HG02852 (cell line): ENCODE measurements around the gene MECP2.

Experiments
- ATAC-seq: cut with Tn5 transposase; IDR thresholded peaks from one replicate; pipeline ENCODE4 v1.9.1; 2021; ENCODE audit warnings: mild to moderate bottlenecking, moderate library complexity; ENCODE audit not compliant: unreplicated experiment

The MECP2 gene

DNA sequence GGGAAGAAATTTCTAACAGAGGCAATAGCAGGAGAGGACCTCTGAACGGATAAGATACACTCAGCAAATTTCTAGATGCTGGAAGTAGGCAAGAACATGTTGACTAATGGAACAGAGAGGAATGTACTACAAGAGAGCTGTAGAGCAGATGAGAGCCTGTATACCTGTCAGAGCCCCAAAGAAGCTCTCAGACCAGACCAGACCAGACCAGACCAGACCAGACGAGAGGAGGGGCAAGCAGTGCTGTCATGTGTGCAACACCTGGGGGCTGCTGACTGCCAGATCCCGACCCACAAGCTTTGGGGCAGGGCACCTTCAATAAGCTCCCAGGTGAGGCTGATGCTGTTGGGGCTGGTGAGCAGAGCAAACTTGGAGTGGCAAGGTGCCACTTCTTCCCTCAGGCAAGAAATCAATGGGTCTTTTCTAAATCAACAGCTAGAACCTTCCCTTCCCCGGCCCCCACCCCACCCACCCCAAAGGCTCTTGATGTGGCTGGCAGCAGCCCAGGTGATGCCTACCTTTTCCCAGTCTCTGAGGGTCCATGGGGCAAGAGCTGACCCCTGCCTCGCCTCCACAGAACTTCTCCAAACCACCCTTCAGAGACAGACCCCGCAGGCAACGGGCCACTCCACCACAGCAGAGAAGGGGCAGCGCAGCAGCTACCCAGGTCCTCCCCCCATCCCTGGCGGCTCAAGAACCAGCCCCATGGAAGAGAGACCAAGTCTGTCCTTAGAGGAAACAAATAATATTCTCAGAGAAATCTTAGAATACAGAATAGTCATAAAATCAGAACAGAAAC, 32.7 kb downstream of the MECP2 start:
- ATAC-seq, result no peak

DNA sequence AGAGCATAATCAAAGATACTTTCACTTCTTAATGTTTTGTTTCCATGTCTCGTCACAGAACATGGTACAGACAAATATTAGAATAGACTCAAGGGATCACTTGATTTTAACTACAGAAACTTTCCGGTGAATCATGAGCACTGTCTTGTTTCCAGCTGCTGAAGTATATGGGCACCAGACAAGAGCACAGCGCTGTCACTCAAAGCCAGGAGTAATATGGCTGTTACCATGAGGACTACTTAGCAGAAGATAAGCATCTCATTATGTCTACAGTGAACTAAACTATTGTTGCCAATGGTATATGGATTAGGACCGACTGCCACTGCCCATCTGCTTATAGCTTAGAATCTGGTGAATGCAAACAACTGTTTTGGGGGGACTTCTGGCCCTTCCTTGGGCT, 34.3 kb downstream of the MECP2 start:
- no peak for ATAC-seq

DNA sequence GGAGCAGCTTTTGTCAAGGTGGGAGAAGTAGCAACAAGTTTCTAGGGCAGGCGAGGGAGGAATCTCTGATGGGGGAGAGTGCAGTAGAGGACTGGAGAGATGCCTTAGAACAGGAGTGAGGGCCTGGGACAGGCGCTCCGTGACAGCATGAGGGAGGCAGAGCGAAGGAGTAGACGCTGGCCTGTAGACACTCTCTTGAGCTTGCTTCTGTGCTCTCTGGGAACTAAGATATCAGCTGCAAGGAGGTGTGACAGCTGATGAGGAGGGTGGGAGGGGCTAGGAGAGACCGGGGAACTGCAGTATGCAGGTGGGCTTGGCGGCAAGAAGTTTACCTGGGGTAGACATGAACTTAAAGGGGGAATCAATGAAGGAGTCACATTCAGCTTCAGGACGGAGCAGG, 35.7 kb downstream of the MECP2 start:
- ATAC-seq, result no peak

DNA sequence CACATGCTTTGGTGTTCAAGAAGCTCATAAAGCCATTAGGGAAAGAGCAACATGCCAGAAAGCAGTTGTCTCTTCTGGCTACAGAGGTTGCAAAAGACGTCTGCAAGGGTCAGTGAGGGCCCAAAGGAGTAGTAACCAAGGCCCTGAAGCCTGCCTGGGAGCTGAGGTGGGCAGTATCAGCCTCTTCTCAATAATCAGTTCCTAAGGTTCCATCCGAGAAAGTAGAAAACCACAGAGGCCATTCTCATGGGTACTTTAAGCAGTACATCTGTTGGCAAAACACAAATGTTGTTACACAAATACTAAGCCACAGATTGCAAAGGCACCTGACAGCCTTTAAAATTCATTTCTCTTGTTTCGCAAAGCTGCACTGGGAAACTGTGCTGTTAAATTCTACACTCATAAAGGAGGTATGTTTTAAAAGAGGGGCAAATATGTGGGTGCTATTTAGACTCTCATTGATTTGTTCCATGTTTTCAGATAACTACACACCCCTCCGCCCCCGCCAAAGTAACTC, 37.7 kb downstream of the MECP2 start:
- no peak for ATAC-seq

DNA sequence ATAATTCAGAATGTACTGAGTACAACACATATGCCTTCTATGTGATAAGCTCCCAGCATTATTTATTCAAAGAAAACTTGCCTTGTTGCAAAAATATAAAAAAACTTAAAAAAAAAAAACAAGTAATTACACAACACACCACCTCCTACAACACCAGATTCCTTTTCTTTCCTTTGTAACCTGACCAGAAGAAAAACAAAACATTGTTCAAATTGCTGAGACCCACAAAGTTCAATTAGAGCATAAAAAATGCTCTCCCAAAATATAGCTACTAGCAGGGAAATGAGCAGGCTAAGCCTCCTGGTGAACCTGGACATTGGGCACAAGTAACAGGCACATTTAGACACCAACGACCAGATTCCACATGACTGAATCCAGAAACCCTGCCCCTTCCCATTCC, 38.3 kb downstream of the MECP2 start:
- ATAC-seq, result no peak

DNA sequence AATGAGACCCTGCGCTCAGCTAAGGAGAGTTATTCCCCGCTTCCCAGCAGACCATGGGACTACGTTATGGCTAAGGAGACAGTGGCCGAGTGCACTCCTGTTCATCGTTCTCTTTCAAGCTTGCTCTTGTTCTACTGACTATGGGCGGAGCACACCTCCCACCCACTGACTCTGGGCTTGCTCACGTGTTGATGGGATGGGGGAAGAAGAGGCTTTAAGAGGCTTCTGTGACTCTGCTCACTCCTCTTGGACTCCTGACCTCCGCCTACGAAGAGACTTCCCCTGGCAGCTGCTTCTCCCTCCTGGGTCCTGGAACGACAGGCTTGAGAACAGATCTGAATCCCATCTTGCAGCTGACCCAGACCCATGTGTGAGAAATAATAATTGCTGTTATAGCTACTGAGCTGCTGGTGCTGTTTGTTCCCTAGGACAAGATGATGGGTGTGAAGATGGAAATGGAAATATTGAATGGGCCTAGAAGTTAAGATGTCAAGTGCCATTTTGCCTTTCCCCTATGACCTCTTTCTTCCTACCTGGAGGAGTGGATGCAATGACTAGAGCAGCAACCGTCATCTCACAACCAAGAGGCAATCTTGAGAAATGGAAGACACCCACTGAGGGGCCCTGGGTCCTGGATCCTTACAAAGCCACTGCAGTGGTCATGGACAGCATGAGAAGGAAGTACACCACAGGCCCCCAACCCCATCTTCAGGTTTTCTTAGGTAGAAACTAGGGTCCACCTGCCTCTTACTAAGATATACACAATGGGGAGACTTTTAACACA, 39.1 kb downstream of the MECP2 start:
- ATAC-seq, result no peak

DNA sequence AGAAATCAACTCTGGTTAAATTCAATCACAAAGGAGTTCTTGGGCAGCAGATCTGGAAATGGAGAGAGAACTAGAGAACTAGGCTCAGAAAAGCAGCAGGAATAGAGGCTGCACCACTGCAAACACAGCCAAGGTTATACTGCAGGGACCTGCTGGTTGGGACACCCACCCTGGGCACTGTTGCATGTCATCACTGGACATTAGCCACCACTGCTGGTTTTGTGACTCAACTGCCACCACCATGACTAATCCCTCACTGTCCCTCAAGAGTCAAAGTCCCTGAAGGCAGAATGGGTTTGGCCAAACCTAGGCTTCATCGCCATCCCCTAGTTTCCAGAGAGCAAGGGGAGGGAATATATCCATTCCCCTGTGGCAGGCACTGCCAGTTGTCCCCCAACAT, 39.7 kb downstream of the MECP2 start:
- ATAC-seq, result no peak

GRCh38 chrX:154056770-154057241, 40.7 kb downstream of the MECP2 start:
- ATAC-seq, result no peak

GRCh38 chrX:154051201-154051810, 46.2 kb downstream of the MECP2 start:
- ATAC-seq, result no peak

DNA sequence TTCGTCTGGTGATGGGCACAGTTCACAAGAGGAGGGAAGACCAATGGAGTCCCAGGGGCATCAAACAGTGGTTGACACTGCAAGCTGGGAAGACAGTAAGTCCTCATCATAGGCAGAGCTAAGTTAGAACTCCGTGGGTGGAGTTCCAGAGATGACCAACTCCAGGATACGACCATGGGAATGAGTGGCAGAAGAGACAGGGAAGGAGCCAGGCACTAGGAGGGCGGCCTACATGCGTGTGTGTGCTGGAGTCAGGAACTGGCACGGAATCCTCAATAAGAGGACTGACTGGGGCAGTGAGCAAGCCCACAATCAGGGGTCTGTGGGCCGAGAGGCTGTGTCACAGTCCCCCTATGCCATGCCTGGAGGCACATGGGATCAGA, 47.4 kb downstream of the MECP2 start:
- ATAC-seq, result no peak

- ATAC-seq, result no peak
Observed at GRCh38 chrX:154049209-154050112, 48.1 kb downstream of the MECP2 start.

- no peak for ATAC-seq
Observed at GRCh38 chrX:154048398-154048797, 49.1 kb downstream of the MECP2 start.

DNA sequence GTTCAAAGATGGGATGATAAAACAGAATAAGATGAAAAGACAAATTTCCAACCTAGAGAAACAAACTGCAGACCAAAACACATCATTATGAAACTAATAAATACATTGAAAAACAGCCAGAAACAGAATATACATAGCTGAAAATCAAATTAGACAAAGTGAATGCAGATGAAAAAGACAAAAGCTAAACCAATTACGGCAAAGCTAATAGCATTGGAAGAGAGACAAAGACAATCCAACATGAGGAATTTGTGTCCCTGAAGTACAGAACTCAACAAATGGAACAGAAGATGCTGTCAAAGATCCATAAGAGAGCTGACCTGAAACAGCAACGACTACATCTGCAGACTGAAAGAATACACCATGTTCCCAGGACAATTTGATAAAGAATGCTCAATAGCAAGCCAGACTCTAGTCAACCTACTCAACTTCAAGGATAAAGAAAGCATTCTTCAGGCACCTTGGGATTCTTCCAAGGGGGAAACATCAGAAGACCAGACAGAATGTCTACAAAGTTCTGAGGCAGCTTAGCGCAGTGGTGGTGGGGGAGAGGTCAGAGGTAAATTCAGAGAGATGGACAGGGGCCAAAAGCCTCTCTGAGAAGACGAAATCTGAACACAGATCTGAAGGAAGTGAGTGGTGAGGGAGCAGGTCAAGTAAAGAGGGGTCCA, 50.4 kb downstream of the MECP2 start:
- no peak for ATAC-seq

- ATAC-seq, result no peak
Observed at GRCh38 chrX:154046031-154046781, 51.3 kb downstream of the MECP2 start.

GRCh38 chrX:154044091-154044490, 53.4 kb downstream of the MECP2 start:
- ATAC-seq, result no peak

DNA sequence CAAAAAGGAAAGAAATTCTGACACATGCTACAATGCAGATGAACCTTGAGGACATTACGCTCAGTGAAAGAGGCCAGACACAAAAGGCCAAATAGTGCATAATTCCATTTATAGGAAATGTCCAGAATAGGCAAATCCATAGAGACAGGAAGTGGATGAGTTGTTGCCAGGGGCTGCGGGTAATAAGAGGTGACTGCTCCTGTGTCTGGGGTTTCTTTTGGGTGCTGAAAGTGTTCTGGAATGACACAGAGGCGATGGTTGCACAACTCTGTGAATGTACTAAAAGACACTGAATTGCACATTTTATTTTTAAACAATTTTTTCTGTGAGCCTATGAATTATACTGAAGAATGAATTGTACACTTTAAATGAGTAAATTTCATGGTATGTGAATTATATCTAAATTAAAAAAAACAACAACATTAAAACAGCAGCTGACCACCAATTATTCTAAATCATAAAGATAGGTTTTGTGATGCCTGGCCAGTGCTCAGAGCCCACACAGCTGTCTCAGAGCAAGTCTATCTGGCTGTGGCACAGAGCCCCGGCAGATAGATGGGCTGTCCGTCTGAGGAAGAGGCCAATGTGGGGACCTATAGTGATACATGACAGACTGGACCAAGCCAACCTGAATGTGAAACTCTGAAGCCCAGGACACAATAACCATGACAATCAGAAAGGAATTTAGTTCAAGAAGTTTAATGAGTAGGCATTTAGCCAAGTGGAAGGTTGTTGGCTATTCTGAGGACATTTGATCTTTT, 54.3 kb downstream of the MECP2 start:
- no peak for ATAC-seq

DNA sequence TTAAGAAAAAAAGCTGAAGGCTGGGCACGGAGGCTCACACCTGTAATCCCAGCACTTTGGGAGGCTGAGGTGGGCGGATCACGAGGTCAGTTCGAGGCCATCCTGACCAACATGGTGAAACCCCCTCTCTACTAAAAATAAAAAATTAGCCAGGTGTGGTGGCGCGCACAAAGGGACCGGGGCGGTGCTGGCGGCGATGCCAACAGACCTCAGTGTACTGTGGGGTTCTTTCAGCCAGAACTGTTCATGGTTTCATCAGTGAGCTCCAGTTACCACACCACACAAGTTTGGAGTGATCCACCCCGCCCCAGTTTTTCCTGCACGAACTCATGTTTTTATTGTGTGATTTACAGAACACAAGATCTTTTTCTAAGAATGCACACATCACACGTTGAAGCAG, 56.7 kb downstream of the MECP2 start:
- ATAC-seq, result no peak

- no peak for ATAC-seq
Observed at GRCh38 chrX:154040307-154040756, 57.2 kb downstream of the MECP2 start.
